Measurements from ENCODE around the gene C1QTNF7. TPM values are rescaled to one million over a fixed set of nuclear protein-coding genes. Genes with fewer than 3 reads are reported as not detected.

C1QTNF7 gene
- total RNA-seq, 4 donors from 2014 or later = 1.2 to 9.5 (median 3.2) TPM

- no peaks in the 10 kb centered on the region for H3K27me3 ChIP-seq
- H3K27ac ChIP-seq = no peak overlapping the region
- no peak for TF ChIP-seq CTCF (IDR thresholded peaks at IDR 0.05)
- TF ChIP-seq POLR2A (IDR thresholded peaks at IDR 0.05) = no peak
- H3K36me3 ChIP-seq = no peaks in the 10 kb centered on the region
- no peak overlapping the region for H3K4me3 ChIP-seq (replicated peaks in 1 of 3)
- 85 to 92% methylated on average over 6 of the region's 6 CpGs for WGBS, 2 donors
- DNase-seq = no peak
- H3K9me3 ChIP-seq = no peaks in the 10 kb centered on the region
- H3K4me1 ChIP-seq = no peaks in the 10 kb centered on the region
- intact Hi-C loops (cut with DNase I) = no loop called here
These were observed 42.3 kb upstream of the C1QTNF7 start for GRCh38 chr4:15385515-15385914.

GRCh38 chr4:15385928-15386327 lies 41.9 kb upstream of the C1QTNF7 start:
- intact Hi-C loops (cut with DNase I) = no loop called here
- Histone ChIP-seq H3K4me1 (no peaks in the 10 kb centered on the region), H3K27ac (no peak overlapping the region), H3K27me3 (no peaks in the 10 kb centered on the region), H3K9me3 (no peaks in the 10 kb centered on the region), H3K36me3 (no peaks in the 10 kb centered on the region), H3K4me3 (replicated peaks in 1 of 3) (no peak overlapping the region)
- DNase-seq = peak in 1 of 2 donors; percentile 15
- WGBS, 2 donors = 87 to 89% methylated on average over 4 of the region's 4 CpGs
- no peak for TF ChIP-seq CTCF (IDR thresholded peaks at IDR 0.05)
- TF ChIP-seq POLR2A (IDR thresholded peaks at IDR 0.05) = no peak

GRCh38 chr4:15390494-15390893 lies 37.3 kb upstream of the C1QTNF7 start:
- TF ChIP-seq CTCF (IDR thresholded peaks at IDR 0.05) = no peak
- TF ChIP-seq POLR2A (IDR thresholded peaks at IDR 0.05) = no peak
- Histone ChIP-seq H3K27ac (no peak overlapping the region), H3K4me1 (peaks cover 0 to 6% of the 10 kb centered on the region in 2 donors), H3K27me3 (no peaks in the 10 kb centered on the region), H3K36me3 (no peaks in the 10 kb centered on the region), H3K4me3 (replicated peaks in 1 of 3) (no peak overlapping the region), H3K9me3 (no peaks in the 10 kb centered on the region)
- intact Hi-C loops (cut with DNase I) = no loop called here
- DNase-seq = no peak
- 81 to 87% methylated on average over 3 of the region's 3 CpGs for WGBS, 2 donors

- DNase-seq = no peak
- no peaks in the 10 kb centered on the region for H3K27me3 ChIP-seq
- H3K9me3 ChIP-seq = no peaks in the 10 kb centered on the region
- H3K4me1 ChIP-seq = peaks cover 0 to 13% of the 10 kb centered on the region in 2 donors
- H3K4me3 ChIP-seq (replicated peaks in 1 of 3) = no peak overlapping the region
- no peak overlapping the region for H3K27ac ChIP-seq
- TF ChIP-seq POLR2A (IDR thresholded peaks at IDR 0.05) = no peak
- no peak for TF ChIP-seq CTCF (IDR thresholded peaks at IDR 0.05)
- H3K36me3 ChIP-seq = no peaks in the 10 kb centered on the region
- 72 to 76% methylated on average over 8 of the region's 8 CpGs for WGBS, 2 donors
- intact Hi-C loops (cut with DNase I) = no loop called here
These were observed 35.6 kb upstream of the C1QTNF7 start for GRCh38 chr4:15392053-15392805.

- 79 to 83% methylated on average over 4 of the region's 4 CpGs for WGBS, 2 donors
- intact Hi-C loops (cut with DNase I) = loop anchor here (5.0 kb wide), 1 partner anchor 158 kb away; no protein-coding TSS in a partner anchor
These were observed 32.5 kb upstream of the C1QTNF7 start for GRCh38 chr4:15395311-15395710.

More at GRCh38 chr4:15395311-15395710, 32.5 kb upstream of the C1QTNF7 start:
- no peak overlapping the region for H3K4me3 ChIP-seq (replicated peaks in 1 of 3)
- H3K9me3 ChIP-seq = no peaks in the 10 kb centered on the region
- H3K4me1 ChIP-seq = peaks cover 0 to 18% of the 10 kb centered on the region in 2 donors
- H3K27me3 ChIP-seq = no peaks in the 10 kb centered on the region
- DNase-seq = no peak
- no peak overlapping the region for H3K27ac ChIP-seq
- no peaks in the 10 kb centered on the region for H3K36me3 ChIP-seq
- TF ChIP-seq CTCF (IDR thresholded peaks at IDR 0.05) (no peak), POLR2A (IDR thresholded peaks at IDR 0.05) (no peak)
